Choroid plexus epithelial cell (primary cell): ENCODE measurements around the gene SPAAR.
A peak's percentile ranks its signal among the peaks of the same experiment; 100 is the strongest.

Experiments
- DNase-seq: peaks from one replicate; pipeline ENCODE4 v3.0.0-alpha.2; 2010; ENCODE audit warnings: low read depth
- H3K4me3 ChIP-seq: 2 replicates; pipeline ENCODE4 v1.5.1; 2011; ENCODE audit warnings: low read depth, mild to moderate bottlenecking, control low read depth, low read length, moderate library complexity
- CTCF ChIP-seq: conservative IDR thresholded peaks from 2 replicates; pipeline ENCODE4 v1.5.1; 2011; ENCODE audit warnings: low read depth, mild to moderate bottlenecking, control low read depth, inconsistent platforms, low read length, moderate library complexity

Gene SPAAR

GRCh38 chr9:35942286-35942685 lies 33.0 kb downstream of the SPAAR start:
- DNase-seq = no peak
- TF ChIP-seq CTCF = no peak
- no peak overlapping the region for H3K4me3 ChIP-seq

- DNase-seq = no peak
- TF ChIP-seq CTCF = no peak
- H3K4me3 ChIP-seq = no peak overlapping the region
Observed at GRCh38 chr9:35944173-35944572, 34.9 kb downstream of the SPAAR start.

- no peak for TF ChIP-seq CTCF
- no peak for DNase-seq
- no peak overlapping the region for H3K4me3 ChIP-seq
Observed at GRCh38 chr9:35944841-35945240, 35.6 kb downstream of the SPAAR start.

- H3K4me3 ChIP-seq = peak overlapping the region; percentile 26
- TF ChIP-seq CTCF = peak; percentile 97
- DNase-seq = peak; percentile 89
Observed at GRCh38 chr9:35945341-35946018, 36.2 kb downstream of the SPAAR start.

GRCh38 chr9:35948451-35948850 lies 39.2 kb downstream of the SPAAR start:
- H3K4me3 ChIP-seq = no peak overlapping the region
- DNase-seq = no peak
- no peak for TF ChIP-seq CTCF

- DNase-seq = no peak
- TF ChIP-seq CTCF = no peak
- no peak overlapping the region for H3K4me3 ChIP-seq
Observed at GRCh38 chr9:35948901-35949318, 39.6 kb downstream of the SPAAR start.

GRCh38 chr9:35951736-35952135 lies 42.4 kb downstream of the SPAAR start:
- TF ChIP-seq CTCF = no peak
- peak; percentile 58 for DNase-seq
- H3K4me3 ChIP-seq = no peak overlapping the region
